Measurements from ENCODE around the gene NIM1K. TPM values are rescaled to one million over a fixed set of nuclear protein-coding genes. Genes with fewer than 3 reads are reported as not detected.

Gene NIM1K
- total and polyA plus RNA-seq, 2 of the 13 experiments (the other 11 are each of a cell fraction or from before 2014, with no cell fraction given), result 0.04 TPM; not detected in 1

DNA sequence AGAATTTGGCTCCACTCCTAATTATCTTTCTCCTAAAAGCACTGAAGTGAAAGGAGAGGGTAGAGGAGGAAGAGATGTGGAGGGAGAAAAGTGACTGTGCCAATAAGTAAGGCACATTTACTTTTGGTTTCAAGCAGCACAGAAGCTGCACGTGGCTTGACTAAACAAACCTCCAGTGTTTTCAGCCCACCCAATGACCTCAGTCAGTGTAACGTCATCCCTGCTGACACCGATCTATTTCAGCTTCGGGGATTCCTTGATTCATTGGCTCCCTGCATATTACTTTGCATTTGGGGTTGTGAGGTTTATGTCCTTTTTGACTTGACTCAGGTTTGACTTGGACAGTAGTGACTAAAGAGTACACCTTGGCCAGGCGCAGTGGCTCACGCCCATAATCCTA, 35.6 kb upstream of the NIM1K start:
- BruUV-seq (replicated peaks), result no TSS peak
- H3K27me3 ChIP-seq (ENCODE audit: control insufficient read depth in 1 of 2, insufficient read depth in 2 of 2, low read length in 2 of 2), result no peaks in the 10 kb centered on the region
- 0 out of 2 replicates have a peak, but pooled peaks cover 3% of the 10 kb centered on the region for H4K20me1 ChIP-seq (ENCODE audit: insufficient read depth, low read length)
- no peak overlapping the region for H3K4me3 ChIP-seq (replicated peaks in 1 of 3; ENCODE audit: insufficient read depth in 1 of 3, low read depth in 2 of 3, low read length in 3 of 3)
- 93% methylated on average over 6 of the region's 6 CpGs for WGBS (ENCODE audit: low lambda C conversion rate)
- POLR2A ChIA-PET, result no interaction called here
- H3K27ac ChIP-seq (ENCODE audit: extremely low read length, insufficient read depth, low read length), result no peak overlapping the region
- DNase-seq (ENCODE audit: low spot score), result no peak
- intact Hi-C loops (cut with micrococcal nuclease; ENCODE audit: unreplicated experiment), result no loop called here
- in situ Hi-C loops (cut with HindIII; ENCODE audit: extremely low pct_ligation_motif_present, low pct_unique_long_range_greater_than_20kb), result no loop called here
- H3K9me3 ChIP-seq (ENCODE audit: low read length), result no peaks in the 10 kb centered on the region
- no peaks in the 10 kb centered on the region for H3K4me1 ChIP-seq (ENCODE audit: insufficient read depth, low read length)
- FAIRE-seq, result no peak
- no peak overlapping the region for H2AFZ ChIP-seq (ENCODE audit: low read length)
- H3K4me2 ChIP-seq (ENCODE audit: low read depth, low read length), result no peak overlapping the region
- CTCF ChIA-PET (ENCODE audit: low intra/inter-chr PET ratio, low total read pairs), result no interaction called here
- no peak overlapping the region for H3K9ac ChIP-seq (ENCODE audit: insufficient read depth, low read depth, low read length)
- peaks cover 7 to 34% of the 10 kb centered on the region in 2 experiments for H3K36me3 ChIP-seq (replicated peaks in 1 of 2; ENCODE audit: control insufficient read depth in 1 of 2, insufficient read depth in 2 of 2, low read length in 2 of 2)
- no peak for ATAC-seq
- peaks cover 6% of the 10 kb centered on the region for H3K79me2 ChIP-seq (ENCODE audit: insufficient read depth, low read length)
- no peak for TF ChIP-seq SNAPC2 (CRISPR knock-in tag; IDR thresholded peaks at IDR 0.05)
- no peak for TF ChIP-seq ETV6 (CRISPR knock-in tag; conservative IDR thresholded peaks at IDR 0.05)
- TF ChIP-seq, protein P1, sequence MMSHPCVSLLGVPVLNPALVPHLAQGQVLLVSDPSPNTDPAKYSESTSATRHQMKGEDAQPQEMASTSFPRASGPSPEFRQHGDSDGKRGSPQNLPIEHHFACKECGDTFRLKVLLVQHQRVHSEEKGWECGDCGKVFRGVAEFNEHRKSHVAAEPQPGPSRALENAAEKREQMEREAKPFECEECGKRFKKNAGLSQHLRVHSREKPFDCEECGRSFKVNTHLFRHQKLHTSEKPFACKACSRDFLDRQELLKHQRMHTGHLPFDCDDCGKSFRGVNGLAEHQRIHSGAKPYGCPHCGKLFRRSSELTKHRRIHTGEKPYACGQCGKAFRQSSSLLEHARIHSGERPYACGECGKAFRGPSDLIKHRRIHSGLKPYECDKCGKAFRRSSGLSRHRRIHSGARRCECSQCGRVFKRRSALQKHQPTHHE (CRISPR knock-in tag; IDR thresholded peaks at IDR 0.05; ENCODE audit: borderline replicate concordance), result no peak
- TF ChIP-seq AKNA (CRISPR knock-in tag; IDR thresholded peaks at IDR 0.05; ENCODE audit: borderline replicate concordance), result no peak
- TF ChIP-seq, protein P2, sequence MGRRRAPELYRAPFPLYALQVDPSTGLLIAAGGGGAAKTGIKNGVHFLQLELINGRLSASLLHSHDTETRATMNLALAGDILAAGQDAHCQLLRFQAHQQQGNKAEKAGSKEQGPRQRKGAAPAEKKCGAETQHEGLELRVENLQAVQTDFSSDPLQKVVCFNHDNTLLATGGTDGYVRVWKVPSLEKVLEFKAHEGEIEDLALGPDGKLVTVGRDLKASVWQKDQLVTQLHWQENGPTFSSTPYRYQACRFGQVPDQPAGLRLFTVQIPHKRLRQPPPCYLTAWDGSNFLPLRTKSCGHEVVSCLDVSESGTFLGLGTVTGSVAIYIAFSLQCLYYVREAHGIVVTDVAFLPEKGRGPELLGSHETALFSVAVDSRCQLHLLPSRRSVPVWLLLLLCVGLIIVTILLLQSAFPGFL (CRISPR knock-in tag; IDR thresholded peaks at IDR 0.05), result no peak
- no peak for TF ChIP-seq EED (CRISPR knock-in tag; IDR thresholded peaks at IDR 0.05)
- no peak for TF ChIP-seq ZNF317 (CRISPR knock-in tag; IDR thresholded peaks at IDR 0.05)
- no peak for TF ChIP-seq MIER2 (CRISPR knock-in tag; IDR thresholded peaks at IDR 0.05)
- no peak for TF ChIP-seq ZNF619 (CRISPR knock-in tag; IDR thresholded peaks at IDR 0.05)
- no peak for TF ChIP-seq ZXDC (CRISPR knock-in tag; IDR thresholded peaks at IDR 0.05)
- no peak for TF ChIP-seq DDIT3 (CRISPR knock-in tag; IDR thresholded peaks at IDR 0.05)
- TF ChIP-seq ZNF10 (CRISPR knock-in tag; IDR thresholded peaks at IDR 0.05; ENCODE audit: borderline replicate concordance, low read depth), result no peak
- no peak for TF ChIP-seq ZFP62 (CRISPR knock-in tag; IDR thresholded peaks at IDR 0.05)
